Measurements from ENCODE around the gene ACAP1. TPM values are rescaled to one million over a fixed set of nuclear protein-coding genes. Genes with fewer than 3 reads are reported as not detected.

Gene ACAP1
- total and polyA plus RNA-seq, 8 donors = 4.4 to 33.3 (median 10.5) TPM

DNA sequence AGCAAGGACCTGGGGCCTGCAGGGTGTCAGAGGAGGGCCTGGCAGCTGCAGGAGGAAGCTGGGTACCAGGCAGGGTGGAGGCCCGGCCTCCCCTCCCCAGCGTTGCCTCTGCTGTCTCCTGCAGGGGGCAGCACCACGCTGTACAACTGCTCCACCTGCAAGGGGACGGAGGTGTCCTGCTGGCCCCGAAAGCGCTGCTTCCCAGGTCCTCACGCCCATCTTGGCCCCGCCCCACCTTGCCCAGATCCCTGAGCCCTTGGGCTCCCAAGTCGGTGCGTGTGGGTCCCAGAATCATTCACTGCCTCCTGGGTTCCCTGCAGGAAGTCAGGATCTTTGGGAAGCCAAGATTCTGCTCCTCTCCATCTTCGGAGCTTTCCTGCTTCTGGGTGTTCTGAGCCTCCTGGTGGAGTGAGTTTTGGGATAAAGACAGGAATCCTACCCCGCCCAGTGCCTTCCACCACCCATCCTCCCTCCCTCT, 19.8 kb downstream of the ACAP1 start:
- H3K4me3 ChIP-seq = no peak overlapping the region
- TF ChIP-seq, protein P1, sequence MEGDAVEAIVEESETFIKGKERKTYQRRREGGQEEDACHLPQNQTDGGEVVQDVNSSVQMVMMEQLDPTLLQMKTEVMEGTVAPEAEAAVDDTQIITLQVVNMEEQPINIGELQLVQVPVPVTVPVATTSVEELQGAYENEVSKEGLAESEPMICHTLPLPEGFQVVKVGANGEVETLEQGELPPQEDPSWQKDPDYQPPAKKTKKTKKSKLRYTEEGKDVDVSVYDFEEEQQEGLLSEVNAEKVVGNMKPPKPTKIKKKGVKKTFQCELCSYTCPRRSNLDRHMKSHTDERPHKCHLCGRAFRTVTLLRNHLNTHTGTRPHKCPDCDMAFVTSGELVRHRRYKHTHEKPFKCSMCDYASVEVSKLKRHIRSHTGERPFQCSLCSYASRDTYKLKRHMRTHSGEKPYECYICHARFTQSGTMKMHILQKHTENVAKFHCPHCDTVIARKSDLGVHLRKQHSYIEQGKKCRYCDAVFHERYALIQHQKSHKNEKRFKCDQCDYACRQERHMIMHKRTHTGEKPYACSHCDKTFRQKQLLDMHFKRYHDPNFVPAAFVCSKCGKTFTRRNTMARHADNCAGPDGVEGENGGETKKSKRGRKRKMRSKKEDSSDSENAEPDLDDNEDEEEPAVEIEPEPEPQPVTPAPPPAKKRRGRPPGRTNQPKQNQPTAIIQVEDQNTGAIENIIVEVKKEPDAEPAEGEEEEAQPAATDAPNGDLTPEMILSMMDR (IDR thresholded peaks at IDR 0.05) = peak in 5 of 7 experiments; percentile 85 to 93 (median 89)
- no peak for TF ChIP-seq EP300 (IDR thresholded peaks at IDR 0.05)
- TF ChIP-seq POLR2AphosphoS5 (IDR thresholded peaks at IDR 0.05) = peak in 1 of 3 donors; percentile 77
- no peak for TF ChIP-seq POLR2A (IDR thresholded peaks at IDR 0.05)
- peak; percentile 89 to 93 for DNase-seq
- H3K27me3 ChIP-seq = no peaks in the 10 kb centered on the region
- no peaks in the 10 kb centered on the region for H3K9me3 ChIP-seq
- intact Hi-C loops (cut with DNase I; ENCODE audit: low total_unique reads) = no loop called here
- peaks cover 21 to 46% (median 43%) of the 10 kb centered on the region in 4 donors for H3K4me1 ChIP-seq
- H3K36me3 ChIP-seq = no peaks in the 10 kb centered on the region
- 2 to 15% (median 9%) methylated on average over 6 to 12 of the region's 12 CpGs for WGBS, 5 donors
- H3K27ac ChIP-seq = peak overlapping the region in 3 of 5 donors; percentile 40 to 99 (median 54)

DNA sequence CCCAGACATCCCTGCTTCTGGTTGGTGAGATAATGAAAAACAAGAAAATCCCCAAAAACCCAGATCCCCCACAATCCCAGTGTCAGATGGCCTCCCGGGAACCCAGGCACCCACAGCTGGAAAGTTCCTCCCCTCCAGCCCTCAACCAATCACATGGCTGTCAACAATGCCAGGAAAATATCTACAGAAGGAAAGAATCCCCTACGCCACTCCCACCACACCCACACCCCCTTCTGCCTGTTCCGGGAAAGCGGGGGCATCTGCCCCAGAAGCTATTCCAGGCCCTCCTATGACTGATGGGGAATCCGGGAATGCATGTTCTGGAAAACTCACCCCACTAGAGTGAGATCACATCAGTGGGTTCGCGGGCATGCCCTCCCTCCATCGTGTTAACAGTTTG, 20.4 kb downstream of the ACAP1 start:
- DNase-seq = peak in 1 of 2 donors; percentile 40
- peaks cover 21 to 43% (median 40%) of the 10 kb centered on the region in 4 donors for H3K4me1 ChIP-seq
- no peak for TF ChIP-seq POLR2AphosphoS5 (IDR thresholded peaks at IDR 0.05)
- TF ChIP-seq EP300 (IDR thresholded peaks at IDR 0.05) = no peak
- no peak for TF ChIP-seq POLR2A (IDR thresholded peaks at IDR 0.05)
- TF ChIP-seq, protein P1 (IDR thresholded peaks at IDR 0.05) = no peak
- no peak overlapping the region for H3K4me3 ChIP-seq
- H3K27me3 ChIP-seq = no peaks in the 10 kb centered on the region
- peak overlapping the region in 4 of 5 donors; percentile 2 to 99 (median 47) for H3K27ac ChIP-seq
- no peaks in the 10 kb centered on the region for H3K36me3 ChIP-seq
- intact Hi-C loops (cut with DNase I; ENCODE audit: low total_unique reads) = no loop called here
- WGBS, 5 donors = 39 to 75% (median 54%) methylated on average over 6 to 8 of the region's 8 CpGs
- H3K9me3 ChIP-seq = no peaks in the 10 kb centered on the region

DNA sequence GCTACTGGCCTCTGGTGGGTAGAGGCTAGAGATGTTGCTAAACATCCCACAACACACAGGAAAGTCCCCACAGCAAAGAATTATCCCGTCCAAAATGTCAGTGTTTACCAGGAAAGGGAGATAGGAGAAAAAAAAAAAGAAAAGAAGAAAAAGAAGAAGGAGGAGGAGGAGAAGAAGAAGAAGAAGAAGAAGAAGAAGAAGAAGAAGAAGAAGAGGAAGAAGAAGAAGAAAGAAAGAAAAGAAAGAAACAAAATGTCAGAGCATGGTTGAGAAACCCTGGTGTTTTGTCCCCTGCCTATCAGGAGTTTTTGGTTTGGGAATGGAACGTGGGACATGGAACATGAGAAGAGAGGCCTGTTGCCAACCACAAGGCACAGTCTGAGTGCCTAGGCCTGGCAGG, 21.1 kb downstream of the ACAP1 start:
- no peak for DNase-seq
- intact Hi-C loops (cut with DNase I; ENCODE audit: low total_unique reads) = no loop called here
- Histone ChIP-seq H3K9me3 (no peaks in the 10 kb centered on the region), H3K4me3 (no peak overlapping the region), H3K27me3 (no peaks in the 10 kb centered on the region), H3K27ac (peak overlapping the region in 1 of 5 donors; percentile 40), H3K36me3 (no peaks in the 10 kb centered on the region), H3K4me1 (peaks cover 21 to 41% (median 36%) of the 10 kb centered on the region in 4 donors)
- WGBS, 5 donors = 42 to 73% (median 58%) methylated on average over 2 of the region's 2 CpGs
- TF ChIP-seq, protein P1 (IDR thresholded peaks at IDR 0.05) = no peak
- TF ChIP-seq POLR2A (IDR thresholded peaks at IDR 0.05) (no peak), POLR2AphosphoS5 (IDR thresholded peaks at IDR 0.05) (no peak), EP300 (IDR thresholded peaks at IDR 0.05) (no peak)

DNA sequence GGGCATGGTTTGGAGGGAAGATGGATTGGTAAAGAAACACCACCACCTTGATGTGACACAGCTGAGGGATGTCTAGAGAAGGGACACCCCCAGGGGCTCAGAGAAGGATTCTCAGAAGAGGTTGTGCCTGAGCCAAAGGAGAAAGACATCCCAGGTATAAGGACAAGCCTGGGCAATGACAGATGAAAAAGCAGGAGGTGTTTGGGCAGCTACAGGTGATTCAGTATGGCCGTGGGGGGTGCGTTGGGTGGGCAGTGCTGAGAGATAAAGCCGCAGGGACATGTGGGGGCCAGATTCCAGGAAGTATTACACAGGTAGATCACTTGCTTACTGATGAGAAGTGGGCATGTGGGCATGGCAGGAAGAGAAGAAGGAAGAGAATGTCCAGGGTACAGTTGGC, 25.6 kb downstream of the ACAP1 start:
- Histone ChIP-seq H3K27me3 (no peaks in the 10 kb centered on the region), H3K4me1 (no peaks in the 10 kb centered on the region), H3K4me3 (no peak overlapping the region), H3K27ac (no peak overlapping the region), H3K36me3 (no peaks in the 10 kb centered on the region), H3K9me3 (no peaks in the 10 kb centered on the region)
- no peak for DNase-seq
- intact Hi-C loops (cut with DNase I; ENCODE audit: low total_unique reads) = loop anchor here (10.0 kb wide), 1 partner anchor 63 kb away; the partner anchor contains the start of genes SPEM1, SPEM2 and SPEM3
- TF ChIP-seq EP300 (IDR thresholded peaks at IDR 0.05) (no peak), POLR2A (IDR thresholded peaks at IDR 0.05) (no peak), POLR2AphosphoS5 (IDR thresholded peaks at IDR 0.05) (no peak)
- TF ChIP-seq, protein P1 (IDR thresholded peaks at IDR 0.05) = no peak
- 52 to 62% (median 60%) methylated on average over 3 of the region's 3 CpGs for WGBS, 5 donors

Data from stomach (tissue), 9 donors.